ENCODE results near the gene SLC22A23.

The SLC22A23 gene

DNA sequence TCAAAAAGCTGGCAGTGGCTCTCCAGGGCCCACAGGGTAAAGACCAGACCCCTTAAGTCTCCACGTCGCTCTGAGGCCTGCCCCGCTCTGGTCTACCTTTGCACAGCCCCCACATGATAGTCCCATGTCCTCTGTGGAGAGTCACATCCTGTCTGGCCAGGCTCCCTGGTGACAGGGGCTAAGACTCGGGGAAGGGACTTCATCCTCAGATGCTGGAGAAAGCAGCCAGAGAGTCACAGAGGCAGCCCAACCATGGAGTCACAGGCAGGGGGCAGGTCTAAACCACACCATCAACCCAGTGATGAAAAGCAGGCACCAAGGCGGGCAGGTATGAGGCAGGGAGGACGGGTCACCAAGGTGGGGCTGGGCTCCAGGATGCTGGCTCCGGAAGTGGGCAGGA, 62.2 kb downstream of the SLC22A23 start:
- H3K9me2 ChIP-seq (replicated peaks; ENCODE audit: insufficient read depth, low read length) = no peaks in the 10 kb centered on the region
- no peak overlapping the region for H2AFZ ChIP-seq (ENCODE audit: low read length)
- DNase-seq = no peak
- no peaks in the 10 kb centered on the region for H3K36me3 ChIP-seq (replicated peaks; ENCODE audit: insufficient read depth, low read length)
- H3K9me3 ChIP-seq (replicated peaks; ENCODE audit: insufficient read depth, low read length) = no peaks in the 10 kb centered on the region
- no peaks in the 10 kb centered on the region for H3F3A ChIP-seq (ENCODE audit: insufficient read depth, low read length)
- no peak overlapping the region for H3K4me2 ChIP-seq (ENCODE audit: low read depth, low read length)
- TF ChIP-seq EZH2phosphoT487 (IDR thresholded peaks at IDR 0.05; ENCODE audit: low read length) (no peak), EZH2 (optimal IDR thresholded peaks at IDR 0.05; ENCODE audit: low read depth, low read length) (no peak)
- TF ChIP-seq, protein P1, sequence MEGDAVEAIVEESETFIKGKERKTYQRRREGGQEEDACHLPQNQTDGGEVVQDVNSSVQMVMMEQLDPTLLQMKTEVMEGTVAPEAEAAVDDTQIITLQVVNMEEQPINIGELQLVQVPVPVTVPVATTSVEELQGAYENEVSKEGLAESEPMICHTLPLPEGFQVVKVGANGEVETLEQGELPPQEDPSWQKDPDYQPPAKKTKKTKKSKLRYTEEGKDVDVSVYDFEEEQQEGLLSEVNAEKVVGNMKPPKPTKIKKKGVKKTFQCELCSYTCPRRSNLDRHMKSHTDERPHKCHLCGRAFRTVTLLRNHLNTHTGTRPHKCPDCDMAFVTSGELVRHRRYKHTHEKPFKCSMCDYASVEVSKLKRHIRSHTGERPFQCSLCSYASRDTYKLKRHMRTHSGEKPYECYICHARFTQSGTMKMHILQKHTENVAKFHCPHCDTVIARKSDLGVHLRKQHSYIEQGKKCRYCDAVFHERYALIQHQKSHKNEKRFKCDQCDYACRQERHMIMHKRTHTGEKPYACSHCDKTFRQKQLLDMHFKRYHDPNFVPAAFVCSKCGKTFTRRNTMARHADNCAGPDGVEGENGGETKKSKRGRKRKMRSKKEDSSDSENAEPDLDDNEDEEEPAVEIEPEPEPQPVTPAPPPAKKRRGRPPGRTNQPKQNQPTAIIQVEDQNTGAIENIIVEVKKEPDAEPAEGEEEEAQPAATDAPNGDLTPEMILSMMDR (IDR thresholded peaks at IDR 0.05; ENCODE audit: low read length) = no peak
- H3K27me3 ChIP-seq (replicated peaks; ENCODE audit: insufficient read depth, low read length) = no peaks in the 10 kb centered on the region
- no peak overlapping the region for H3K9ac ChIP-seq (ENCODE audit: low read length)
- H3K4me3 ChIP-seq (ENCODE audit: low read length) = no peak overlapping the region
- no peaks in the 10 kb centered on the region for H3K4me1 ChIP-seq (ENCODE audit: low read length)
- H3K27ac ChIP-seq (ENCODE audit: low read length) = no peak overlapping the region
- H3K79me2 ChIP-seq (ENCODE audit: low read length) = no peaks in the 10 kb centered on the region
- H4K20me1 ChIP-seq (ENCODE audit: insufficient read depth, low read length) = no peaks in the 10 kb centered on the region

DNA sequence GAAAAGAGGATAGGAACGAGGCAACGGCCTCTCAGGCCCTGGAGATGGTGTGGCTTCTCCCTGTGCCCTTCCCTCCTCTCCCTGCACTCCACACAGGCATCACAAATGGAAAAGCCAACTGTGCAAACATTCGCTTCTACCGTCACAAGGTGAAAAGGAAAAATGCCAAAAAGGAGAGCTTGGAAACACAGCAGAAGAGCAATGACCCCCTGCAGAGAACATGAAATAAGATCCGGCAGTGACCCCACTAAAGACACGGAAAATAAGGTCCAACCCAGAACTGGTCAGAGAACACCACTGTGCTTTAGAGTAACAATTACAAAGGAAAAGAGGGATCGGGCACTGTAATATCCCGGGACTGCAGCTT, 63.0 kb downstream of the SLC22A23 start:
- Histone ChIP-seq H3K9me2 (replicated peaks; ENCODE audit: insufficient read depth, low read length) (no peaks in the 10 kb centered on the region), H3K9me3 (replicated peaks; ENCODE audit: insufficient read depth, low read length) (no peaks in the 10 kb centered on the region), H2AFZ (ENCODE audit: low read length) (no peak overlapping the region), H3K79me2 (ENCODE audit: low read length) (no peaks in the 10 kb centered on the region), H3K4me3 (ENCODE audit: low read length) (no peak overlapping the region), H4K20me1 (ENCODE audit: insufficient read depth, low read length) (no peaks in the 10 kb centered on the region), H3K27me3 (replicated peaks; ENCODE audit: insufficient read depth, low read length) (no peaks in the 10 kb centered on the region), H3K4me2 (ENCODE audit: low read depth, low read length) (no peak overlapping the region), H3F3A (ENCODE audit: insufficient read depth, low read length) (no peaks in the 10 kb centered on the region), H3K4me1 (ENCODE audit: low read length) (no peaks in the 10 kb centered on the region), H3K36me3 (replicated peaks; ENCODE audit: insufficient read depth, low read length) (no peaks in the 10 kb centered on the region), H3K9ac (ENCODE audit: low read length) (no peak overlapping the region), H3K27ac (ENCODE audit: low read length) (no peak overlapping the region)
- no peak for DNase-seq
- TF ChIP-seq, protein P1 (IDR thresholded peaks at IDR 0.05; ENCODE audit: low read length) = no peak
- TF ChIP-seq EZH2phosphoT487 (IDR thresholded peaks at IDR 0.05; ENCODE audit: low read length) (no peak), EZH2 (optimal IDR thresholded peaks at IDR 0.05; ENCODE audit: low read depth, low read length) (no peak)

GRCh38 chr6:3392930-3393835, 63.7 kb downstream of the SLC22A23 start:
- no peak for TF ChIP-seq EZH2 (optimal IDR thresholded peaks at IDR 0.05; ENCODE audit: low read depth, low read length)
- H3K79me2 ChIP-seq (ENCODE audit: low read length) = no peaks in the 10 kb centered on the region
- no peak for DNase-seq
- no peak overlapping the region for H2AFZ ChIP-seq (ENCODE audit: low read length)
- H3K27ac ChIP-seq (ENCODE audit: low read length) = no peak overlapping the region
- no peaks in the 10 kb centered on the region for H3K36me3 ChIP-seq (replicated peaks; ENCODE audit: insufficient read depth, low read length)
- no peaks in the 10 kb centered on the region for H3K9me3 ChIP-seq (replicated peaks; ENCODE audit: insufficient read depth, low read length)
- H3K4me1 ChIP-seq (ENCODE audit: low read length) = no peaks in the 10 kb centered on the region
- H3K4me3 ChIP-seq (ENCODE audit: low read length) = no peak overlapping the region
- H3K9ac ChIP-seq (ENCODE audit: low read length) = no peak overlapping the region
- H4K20me1 ChIP-seq (ENCODE audit: insufficient read depth, low read length) = no peaks in the 10 kb centered on the region
- no peaks in the 10 kb centered on the region for H3K27me3 ChIP-seq (replicated peaks; ENCODE audit: insufficient read depth, low read length)
- no peak overlapping the region for H3K4me2 ChIP-seq (ENCODE audit: low read depth, low read length)
- no peaks in the 10 kb centered on the region for H3K9me2 ChIP-seq (replicated peaks; ENCODE audit: insufficient read depth, low read length)
- H3F3A ChIP-seq (ENCODE audit: insufficient read depth, low read length) = no peaks in the 10 kb centered on the region

- Histone ChIP-seq H3K4me1 (ENCODE audit: low read length) (no peaks in the 10 kb centered on the region), H3K9me2 (replicated peaks; ENCODE audit: insufficient read depth, low read length) (no peaks in the 10 kb centered on the region), H4K20me1 (ENCODE audit: insufficient read depth, low read length) (no peaks in the 10 kb centered on the region), H2AFZ (ENCODE audit: low read length) (no peak overlapping the region), H3K4me2 (ENCODE audit: low read depth, low read length) (no peak overlapping the region), H3K79me2 (ENCODE audit: low read length) (no peaks in the 10 kb centered on the region), H3K27ac (ENCODE audit: low read length) (no peak overlapping the region), H3K36me3 (replicated peaks; ENCODE audit: insufficient read depth, low read length) (no peaks in the 10 kb centered on the region), H3K9ac (ENCODE audit: low read length) (no peak overlapping the region), H3K4me3 (ENCODE audit: low read length) (no peak overlapping the region), H3K9me3 (replicated peaks; ENCODE audit: insufficient read depth, low read length) (no peaks in the 10 kb centered on the region), H3K27me3 (replicated peaks; ENCODE audit: insufficient read depth, low read length) (no peaks in the 10 kb centered on the region), H3F3A (ENCODE audit: insufficient read depth, low read length) (no peaks in the 10 kb centered on the region)
- TF ChIP-seq EZH2phosphoT487 (IDR thresholded peaks at IDR 0.05; ENCODE audit: low read length) (no peak), EZH2 (optimal IDR thresholded peaks at IDR 0.05; ENCODE audit: low read depth, low read length) (no peak)
- TF ChIP-seq, protein P1 (IDR thresholded peaks at IDR 0.05; ENCODE audit: low read length) = no peak
- DNase-seq = no peak
These were observed 64.9 kb downstream of the SLC22A23 start for GRCh38 chr6:3391902-3392458.

All from MM.1S (cell line).